HepG2 (cell line): ENCODE measurements around the gene CHMP5.

Source experiments
- ATF3 ChIP-seq: sonication (generic); formaldehyde crosslinking; IDR thresholded peaks from 2 replicates; pipeline ENCODE4 v1.4.0; 2020; ENCODE audit warnings: missing genetic modification reagents
- BCLAF1 ChIP-seq: fragments of 450-650 bp; IDR thresholded peaks from 2 replicates; pipeline ENCODE4 v1.6.1; 2017; ENCODE audit warnings: mild to moderate bottlenecking
- CEBPB ChIP-seq: IDR thresholded peaks from 2 replicates; pipeline ENCODE4 v1.6.1; 2011; ENCODE audit warnings: low read depth, low read length, improper control_type of control experiment, borderline replicate concordance
- CHD2 ChIP-seq: IDR thresholded peaks from 2 replicates; pipeline ENCODE4 v1.6.1; 2011; ENCODE audit warnings: low read depth, low read length, improper control_type of control experiment
- CTCF ChIP-seq: sonication (generic); formaldehyde crosslinking; IDR thresholded peaks from 2 replicates; pipeline ENCODE4 v1.5.0; 2020; ENCODE audit warnings: mild to moderate bottlenecking, missing genetic modification reagents, moderate library complexity
- EZH2 ChIP-seq: conservative IDR thresholded peaks from 2 replicates; pipeline ENCODE4 v1.6.1; 2012; ENCODE audit warnings: mild to moderate bottlenecking, low read depth, low read length, moderate library complexity
- HCFC1 ChIP-seq: fragments of 150-350 bp; IDR thresholded peaks from 2 replicates; pipeline ENCODE4 v1.6.1; 2014; ENCODE audit warnings: low read depth, low read length
- JARID2 ChIP-seq: sonication (generic); formaldehyde crosslinking; IDR thresholded peaks from 2 replicates; pipeline ENCODE4 v1.8.1; 2023; ENCODE audit warnings: missing genetic modification reagents, inconsistent platforms; ENCODE audit not compliant: insufficient replicate concordance
- MIER2 ChIP-seq: IDR thresholded peaks from 2 replicates; pipeline ENCODE4 v1.6.1; 2016; ENCODE audit warnings: missing biosample characterization, missing genetic modification reagents
- SRSF9 ChIP-seq: fragments of 200-400 bp; formaldehyde crosslinking; IDR thresholded peaks from 2 replicates; pipeline ENCODE4 v1.6.1; 2018; ENCODE audit warnings: borderline replicate concordance, mild to moderate bottlenecking, low read depth, low read length; ENCODE audit not compliant: insufficient read depth, poor library complexity, severe bottlenecking
- ZFP36L1 ChIP-seq: sonication (generic); formaldehyde crosslinking; IDR thresholded peaks from 2 replicates; pipeline ENCODE4 v1.8.0; 2022; ENCODE audit warnings: mild to moderate bottlenecking, missing genetic modification reagents, moderate library complexity
- ZNF138 ChIP-seq: sonication (generic); formaldehyde crosslinking; IDR thresholded peaks from 2 replicates; pipeline ENCODE4 v1.5.0; 2020; ENCODE audit warnings: mild to moderate bottlenecking, low read depth, missing genetic modification reagents
- ZNF251 ChIP-seq: sonication (generic); formaldehyde crosslinking; IDR thresholded peaks from 2 replicates; pipeline ENCODE4 v1.9.0; 2021; ENCODE audit warnings: mild to moderate bottlenecking, missing genetic modification reagents

GRCh38 chr9:33291901-33292300 lies 27.1 kb downstream of the CHMP5 start:
- TF ChIP-seq JARID2: no peak
- TF ChIP-seq SRSF9: no peak
- no peak for TF ChIP-seq HCFC1
- TF ChIP-seq CEBPB: no peak
- no peak for TF ChIP-seq ATF3 (CRISPR knock-in tag)
- TF ChIP-seq MIER2 (CRISPR knock-in tag): no peak
- no peak for TF ChIP-seq CTCF (CRISPR knock-in tag)
- no peak for TF ChIP-seq CHD2
- no peak for TF ChIP-seq ZNF251 (CRISPR knock-in tag)
- no peak for TF ChIP-seq ZNF138
- no peak for TF ChIP-seq EZH2
- TF ChIP-seq BCLAF1: no peak
- no peak for TF ChIP-seq ZFP36L1
